CD4-positive, alpha-beta memory T cell (primary cell): ENCODE results near the gene SLC7A7. TPM values are rescaled to one million over a fixed set of nuclear protein-coding genes. Genes with fewer than 3 reads are reported as not detected.
"Not testable (repeated sequence)": the region's sequence is repeated elsewhere in the genome, so short reads cannot be mapped to it uniquely, and the experiment has no call there.

ENCODE experiments used
- CTCF ChIA-PET: fragments of 350-600 bp; sonication (Branson Sonifier 250); formaldehyde crosslinking; loops from one replicate; lab custom pipeline; 2021; ENCODE audit warnings: inconsistent platforms; ENCODE audit not compliant: partially characterized antibody; lab: Charles Lee
- POLR2A ChIA-PET: fragments of 350-600 bp; sonication (Branson Sonifier 250); formaldehyde crosslinking; loops from one replicate; lab custom pipeline; 2021; ENCODE audit not compliant: partially characterized antibody; lab: Charles Lee
- DNase-seq, 5 donors: peaks; one replicate each; pipeline versions ENCODE4 v3.0.0 to v3.0.0-alpha.2; 2020 to 2022; ENCODE audit warnings: mixed read lengths in 1 of 5
- H3K27ac ChIP-seq: one replicate; pipeline ENCODE4 v1.7.0; 2013; ENCODE audit warnings: low read depth, low read length
- H3K27me3 ChIP-seq: 2 replicates; pipeline ENCODE4 v1.7.0; 2013; ENCODE audit warnings: mild to moderate bottlenecking, low read length, moderate library complexity; ENCODE audit not compliant: insufficient read depth
- H3K36me3 ChIP-seq: 2 replicates; pipeline ENCODE4 v1.7.0; 2013; ENCODE audit warnings: mild to moderate bottlenecking, low read length, moderate library complexity; ENCODE audit not compliant: insufficient read depth
- H3K4me1 ChIP-seq: 2 replicates; pipeline ENCODE4 v1.7.0; 2013; ENCODE audit warnings: mild to moderate bottlenecking, low read length, moderate library complexity; ENCODE audit not compliant: insufficient read depth
- H3K4me3 ChIP-seq, 2 donors: one replicate each; pipeline ENCODE4 v1.7.0; 2013; ENCODE audit warnings: low read length in 2 of 2, mild to moderate bottlenecking in 1 of 2
- H3K9me3 ChIP-seq, 2 donors: one replicate each; pipeline ENCODE4 v1.7.0; 2013; ENCODE audit warnings: low read length in 2 of 2, control low read depth in 1 of 2; ENCODE audit not compliant: control insufficient read depth in 1 of 2
- H3K27ac Mint-ChIP-seq, 7 donors: one replicate each; pipeline ENCODE4 v1.8.0; 2020 to 2021; ENCODE audit warnings: mixed read lengths in 7 of 7, mild to moderate bottlenecking in 6 of 7, inconsistent platforms in 3 of 7, moderate library complexity in 3 of 7
- H3K27me3 Mint-ChIP-seq, 2 donors: one replicate each; pipeline ENCODE4 v1.8.0; 2020 to 2021; ENCODE audit warnings: mixed read lengths in 2 of 2
- H3K36me3 Mint-ChIP-seq, 2 donors: one replicate each; pipeline ENCODE4 v1.8.0; 2020 to 2021; ENCODE audit warnings: mixed read lengths in 2 of 2, inconsistent platforms in 1 of 2, mild to moderate bottlenecking in 1 of 2
- H3K4me1 Mint-ChIP-seq, 4 donors: one replicate each; pipeline ENCODE4 v1.8.0; 2020 to 2021; ENCODE audit warnings: mixed read lengths in 4 of 4, mild to moderate bottlenecking in 1 of 4
- H3K4me3 Mint-ChIP-seq, 8 donors: one replicate each; pipeline ENCODE4 v1.8.0; 2020 to 2021; ENCODE audit warnings: mixed read lengths in 8 of 8, mild to moderate bottlenecking in 7 of 8, moderate library complexity in 6 of 8, inconsistent platforms in 3 of 8
- H3K9me3 Mint-ChIP-seq, 8 donors: one replicate each; pipeline ENCODE4 v1.8.0; 2020 to 2021; ENCODE audit warnings: mixed read lengths in 8 of 8, mild to moderate bottlenecking in 5 of 8, inconsistent platforms in 3 of 8, moderate library complexity in 1 of 8
- intact Hi-C: fragments of 100-400 bp; cut with micrococcal nuclease; formaldehyde crosslinking; loops from one replicate; pipeline ENCODE4 v1.15.1; 2023
- polyA plus RNA-seq, 2 donors: library from polyadenylated mRNA; unstranded; fragments of 300-500 nt; fragmentation: Illumina TruSeq; gene quantifications; one replicate each; pipeline ENCODE4 v1.2.3, GENCODE V29; 2021
- total RNA-seq, 2 experiments: library from RNA; stranded (reverse); gene quantifications; one replicate each; pipeline ENCODE4 v1.2.3, GENCODE V29; 2021

Gene SLC7A7
- total and polyA plus RNA-seq, 4 experiments from 2014 or later: 0.21 to 1.5 (median 0.72) TPM

DNA sequence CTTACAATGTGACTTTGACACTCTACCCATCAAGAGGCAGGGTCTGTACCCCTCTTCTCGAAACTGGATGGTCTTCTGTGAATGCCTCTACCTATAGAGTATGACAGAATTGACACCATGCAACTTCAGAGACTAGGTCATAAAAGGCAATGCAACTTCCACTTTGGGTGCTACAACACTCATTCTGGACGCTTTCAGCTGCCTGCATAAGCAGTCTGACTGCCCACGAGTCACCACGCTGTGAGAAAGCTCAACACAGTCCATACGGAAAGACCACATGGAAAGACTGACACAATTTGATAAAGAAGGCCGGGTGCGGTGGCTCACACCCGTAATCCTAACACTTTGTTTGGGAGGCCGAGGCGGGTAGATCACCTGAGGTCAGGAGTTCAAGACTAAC, 14.9 kb downstream of the SLC7A7 start:
- H3K27ac ChIP-seq: no peak overlapping the region
- no peak for DNase-seq
- H3K27me3 ChIP-seq: no peaks in the 10 kb centered on the region
- no peaks in the 10 kb centered on the region for H3K4me1 ChIP-seq
- H3K4me3 Mint-ChIP-seq: no peak overlapping the region
- H3K9me3 Mint-ChIP-seq: peaks cover 0 to 3% (median 0%) of the 10 kb centered on the region in 8 donors
- no peaks in the 10 kb centered on the region for H3K36me3 Mint-ChIP-seq
- intact Hi-C loops: no loop called here
- no peaks in the 10 kb centered on the region for H3K36me3 ChIP-seq
- ChIA-PET CTCF (interaction anchor here (1.0 kb wide), 1 partner anchor 12 kb away, joined by 3 read pairs; no protein-coding TSS in a partner anchor), POLR2A (no interaction called here)
- H3K4me3 ChIP-seq: no peak overlapping the region
- H3K9me3 ChIP-seq: no peaks in the 10 kb centered on the region
- H3K27ac Mint-ChIP-seq: no peak overlapping the region
- peaks cover 42 to 44% of the 10 kb centered on the region in 2 donors for H3K27me3 Mint-ChIP-seq
- H3K4me1 Mint-ChIP-seq: no peaks in the 10 kb centered on the region

GRCh38 chr14:22798528-22798927, 16.7 kb downstream of the SLC7A7 start:
- Mint-ChIP-seq H3K36me3 (no peaks in the 10 kb centered on the region), H3K4me1 (no peaks in the 10 kb centered on the region), H3K4me3 (no peak overlapping the region), H3K27ac (peak overlapping the region in 1 of 7 donors; percentile 26), H3K27me3 (peaks cover 43 to 45% of the 10 kb centered on the region in 2 donors), H3K9me3 (peaks cover 0 to 3% (median 0%) of the 10 kb centered on the region in 8 donors)
- H3K4me1 ChIP-seq: no peaks in the 10 kb centered on the region
- POLR2A ChIA-PET: no interaction called here
- H3K27ac ChIP-seq: no peak overlapping the region
- CTCF ChIA-PET: no interaction called here
- no peaks in the 10 kb centered on the region for H3K27me3 ChIP-seq
- H3K36me3 ChIP-seq: no peaks in the 10 kb centered on the region
- H3K9me3 ChIP-seq: no peaks in the 10 kb centered on the region
- no peak for DNase-seq
- intact Hi-C loops: no loop called here
- H3K4me3 ChIP-seq: no peak overlapping the region

DNA sequence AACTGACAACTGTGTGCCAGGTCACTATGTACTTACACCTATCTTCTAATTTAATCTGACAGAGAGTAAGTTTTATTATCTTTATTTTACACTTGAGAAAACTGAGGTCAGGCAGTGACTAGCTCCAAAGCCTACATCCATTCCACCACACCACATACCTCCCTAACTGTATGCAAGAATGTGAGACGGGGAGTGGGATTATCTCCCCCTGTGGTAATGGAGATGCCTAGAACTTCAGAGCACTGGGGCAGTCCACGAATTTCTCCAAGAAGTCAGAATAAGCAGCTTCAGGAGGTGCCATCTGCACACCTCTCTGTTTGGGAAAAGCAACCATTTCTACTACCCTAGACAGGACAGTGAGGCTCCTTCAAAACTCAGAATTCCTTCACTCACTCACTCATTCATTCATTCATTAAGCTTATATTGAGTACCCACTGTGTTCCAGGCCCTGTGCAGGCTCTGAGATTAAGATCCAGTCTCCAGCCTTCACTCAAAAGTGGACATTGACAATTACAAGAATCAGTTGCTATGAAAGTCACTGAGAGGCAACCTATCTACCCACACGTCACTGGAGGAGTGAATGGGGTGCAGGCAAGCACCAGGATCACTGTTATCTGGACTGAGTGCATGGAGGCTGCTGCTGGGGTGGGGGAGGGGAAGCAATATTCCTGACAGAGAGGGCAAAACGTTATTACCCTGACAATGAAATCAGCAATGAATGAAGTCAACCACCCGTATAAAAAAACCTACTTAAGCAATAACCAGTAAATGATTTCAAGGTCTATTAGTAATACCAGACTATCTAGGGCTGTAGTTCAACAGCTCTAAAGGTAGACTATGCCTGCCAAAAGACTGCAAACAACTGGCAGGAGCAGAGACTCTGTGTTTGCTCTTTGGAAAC, 18.0 kb downstream of the SLC7A7 start:
- Histone ChIP-seq H3K4me1 (no peaks in the 10 kb centered on the region), H3K27me3 (no peaks in the 10 kb centered on the region), H3K27ac (no peak overlapping the region), H3K36me3 (no peaks in the 10 kb centered on the region), H3K9me3 (no peaks in the 10 kb centered on the region), H3K4me3 (no peak overlapping the region)
- Mint-ChIP-seq H3K9me3 (peaks cover 0 to 3% (median 0%) of the 10 kb centered on the region in 8 donors), H3K4me1 (no peaks in the 10 kb centered on the region), H3K27me3 (peaks cover 39 to 40% of the 10 kb centered on the region in 2 donors), H3K27ac (no peak overlapping the region), H3K36me3 (no peaks in the 10 kb centered on the region), H3K4me3 (no peak overlapping the region)
- intact Hi-C loops: no loop called here
- DNase-seq: no peak
- CTCF ChIA-PET: no interaction called here
- POLR2A ChIA-PET: no interaction called here

DNA sequence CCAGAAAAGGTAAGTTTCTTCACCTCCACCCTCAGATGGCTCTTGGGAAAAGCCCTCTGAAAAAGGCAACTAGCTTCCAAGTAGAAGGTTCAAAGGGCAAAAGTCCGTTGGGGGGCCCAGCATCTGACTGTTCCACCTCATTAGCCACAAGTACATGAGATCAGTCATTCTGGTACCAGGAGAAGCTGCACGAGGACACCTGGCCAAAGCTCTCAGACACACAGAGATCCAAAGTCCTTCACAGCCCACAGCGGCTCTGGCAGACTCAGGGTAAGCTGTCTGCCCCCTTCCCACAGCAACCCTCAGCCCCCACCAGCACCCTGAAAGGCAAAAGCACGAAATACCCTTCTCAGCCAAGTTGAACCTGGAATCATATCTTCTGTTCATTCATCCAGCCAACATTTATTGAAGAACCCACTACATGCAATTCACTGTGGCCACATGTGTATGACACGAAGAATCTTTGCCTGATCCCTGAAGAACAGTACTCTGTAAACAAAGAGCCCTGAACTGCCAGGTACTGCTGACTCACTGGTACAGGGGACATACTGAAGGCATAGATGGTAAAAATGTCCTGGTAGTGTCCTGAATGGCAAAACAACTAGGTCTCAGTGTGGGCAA, 19.0 kb downstream of the SLC7A7 start:
- no peaks in the 10 kb centered on the region for H3K27me3 ChIP-seq
- CTCF ChIA-PET: no interaction called here
- H3K4me3 ChIP-seq: no peak overlapping the region
- no peaks in the 10 kb centered on the region for H3K4me1 ChIP-seq
- POLR2A ChIA-PET: no interaction called here
- Mint-ChIP-seq H3K27me3 (peaks cover 36% of the 10 kb centered on the region in 2 donors), H3K36me3 (no peaks in the 10 kb centered on the region), H3K27ac (no peak overlapping the region), H3K4me1 (no peaks in the 10 kb centered on the region), H3K9me3 (peaks cover 0 to 3% (median 0%) of the 10 kb centered on the region in 8 donors), H3K4me3 (no peak overlapping the region)
- no peaks in the 10 kb centered on the region for H3K36me3 ChIP-seq
- DNase-seq: no peak
- H3K27ac ChIP-seq: no peak overlapping the region
- intact Hi-C loops: no loop called here
- H3K9me3 ChIP-seq: no peaks in the 10 kb centered on the region

GRCh38 chr14:22794551-22794951, 20.7 kb downstream of the SLC7A7 start:
- CTCF ChIA-PET: no interaction called here

DNA sequence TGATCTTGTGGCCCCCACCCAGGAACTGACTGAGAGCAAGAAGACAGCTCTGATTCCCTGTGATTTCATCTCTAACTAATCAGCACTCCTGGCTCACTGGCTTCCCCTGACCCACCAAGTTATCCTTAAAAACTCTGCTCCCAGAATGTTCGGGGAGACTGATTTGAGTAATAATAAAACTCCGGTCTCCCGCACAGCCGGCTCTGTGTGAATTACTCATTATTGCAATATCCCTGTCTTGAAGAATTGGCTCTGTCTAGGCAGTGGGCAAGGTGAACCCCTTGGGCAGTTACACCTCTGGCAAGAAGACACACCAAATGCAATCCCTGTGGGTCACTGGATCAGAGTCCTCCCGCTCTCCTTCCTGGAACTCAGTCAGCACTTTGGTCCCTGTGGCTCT, 21.3 kb downstream of the SLC7A7 start:
- Mint-ChIP-seq H3K9me3 (peaks cover 0 to 3% (median 0%) of the 10 kb centered on the region in 8 donors), H3K4me3 (no peak overlapping the region), H3K36me3 (no peaks in the 10 kb centered on the region), H3K27ac (no peak overlapping the region), H3K4me1 (peaks cover 0 to 2% (median 0%) of the 10 kb centered on the region in 4 donors), H3K27me3 (peaks cover 25 to 27% of the 10 kb centered on the region in 2 donors)
- Histone ChIP-seq H3K27ac (no peak overlapping the region), H3K4me3 (no peak overlapping the region), H3K4me1 (no peaks in the 10 kb centered on the region), H3K36me3 (no peaks in the 10 kb centered on the region), H3K27me3 (no peaks in the 10 kb centered on the region), H3K9me3 (no peaks in the 10 kb centered on the region)
- no peak for DNase-seq
- intact Hi-C loops: no loop called here
- ChIA-PET POLR2A (no interaction called here), CTCF (no interaction called here)

More at GRCh38 chr14:22794551-22794951, 20.7 kb downstream of the SLC7A7 start:
- H3K36me3 Mint-ChIP-seq: no peaks in the 10 kb centered on the region
- POLR2A ChIA-PET: no interaction called here
- H3K4me1 Mint-ChIP-seq: peaks cover 0 to 2% (median 0%) of the 10 kb centered on the region in 4 donors
- Histone ChIP-seq H3K9me3 (no peaks in the 10 kb centered on the region), H3K27ac (no peak overlapping the region), H3K27me3 (no peaks in the 10 kb centered on the region), H3K4me1 (no peaks in the 10 kb centered on the region), H3K36me3 (no peaks in the 10 kb centered on the region), H3K4me3 (no peak overlapping the region)
- H3K9me3 Mint-ChIP-seq: peaks cover 0 to 3% (median 0%) of the 10 kb centered on the region in 8 donors
- no peak overlapping the region for H3K27ac Mint-ChIP-seq
- no peak overlapping the region for H3K4me3 Mint-ChIP-seq
- no peak for DNase-seq
- H3K27me3 Mint-ChIP-seq: peaks cover 28 to 29% of the 10 kb centered on the region in 2 donors
- intact Hi-C loops: no loop called here

GRCh38 chr14:22793550-22793949, 21.7 kb downstream of the SLC7A7 start:
- H3K4me3 Mint-ChIP-seq, H3K36me3 Mint-ChIP-seq, H3K9me3 ChIP-seq, H3K27ac ChIP-seq, H3K36me3 ChIP-seq, H3K27ac Mint-ChIP-seq, POLR2A ChIA-PET, H3K4me3 ChIP-seq, H3K4me1 Mint-ChIP-seq, intact Hi-C loops, H3K27me3 ChIP-seq, CTCF ChIA-PET, H3K9me3 Mint-ChIP-seq, H3K4me1 ChIP-seq, DNase-seq: not testable (repeated sequence)
- peaks cover 21 to 23% of the 10 kb centered on the region in 2 donors for H3K27me3 Mint-ChIP-seq
